ENCODE results near the gene MTSS2. TPM values are rescaled to one million over a fixed set of nuclear protein-coding genes. Genes with fewer than 3 reads are reported as not detected.

MTSS2 gene
- total RNA-seq, 4 donors from 2014 or later = 3.4 to 31.1 (median 8.5) TPM

GRCh38 chr16:70709457-70709856, 23.6 kb upstream of the MTSS2 start:
- TF ChIP-seq CTCF (IDR thresholded peaks at IDR 0.05; ENCODE audit: low read depth) = no peak

GRCh38 chr16:70708366-70709246, 22.8 kb upstream of the MTSS2 start:
- TF ChIP-seq CTCF (IDR thresholded peaks at IDR 0.05; ENCODE audit: low read depth) = no peak

DNA sequence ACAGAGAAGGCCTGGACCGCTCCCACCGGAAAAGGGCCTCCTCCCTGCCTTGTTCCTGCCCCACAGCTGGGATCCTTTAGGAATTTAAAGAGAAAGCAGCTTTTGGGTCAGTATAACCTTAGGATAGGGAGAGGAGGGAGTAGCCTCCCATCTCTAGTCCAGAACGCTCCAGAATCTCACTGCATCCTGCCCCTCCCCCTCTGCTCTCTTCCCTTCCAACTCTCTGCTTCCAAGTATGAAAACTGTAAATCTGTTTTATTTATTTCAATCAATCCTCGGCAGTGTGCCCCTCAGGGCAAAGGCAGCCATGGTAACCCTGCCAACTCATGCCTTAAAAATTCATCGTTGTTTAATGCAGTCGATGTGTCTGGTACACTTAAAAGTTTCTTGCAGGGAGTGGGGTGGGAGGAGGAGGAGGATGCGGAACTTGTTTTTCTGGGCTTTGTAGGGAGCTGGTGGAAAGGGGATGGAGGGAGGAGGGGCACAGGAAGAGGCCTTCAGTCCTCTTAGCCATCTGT, 21.2 kb upstream of the MTSS2 start:
- TF ChIP-seq CTCF (IDR thresholded peaks at IDR 0.05; ENCODE audit: low read depth) = no peak

DNA sequence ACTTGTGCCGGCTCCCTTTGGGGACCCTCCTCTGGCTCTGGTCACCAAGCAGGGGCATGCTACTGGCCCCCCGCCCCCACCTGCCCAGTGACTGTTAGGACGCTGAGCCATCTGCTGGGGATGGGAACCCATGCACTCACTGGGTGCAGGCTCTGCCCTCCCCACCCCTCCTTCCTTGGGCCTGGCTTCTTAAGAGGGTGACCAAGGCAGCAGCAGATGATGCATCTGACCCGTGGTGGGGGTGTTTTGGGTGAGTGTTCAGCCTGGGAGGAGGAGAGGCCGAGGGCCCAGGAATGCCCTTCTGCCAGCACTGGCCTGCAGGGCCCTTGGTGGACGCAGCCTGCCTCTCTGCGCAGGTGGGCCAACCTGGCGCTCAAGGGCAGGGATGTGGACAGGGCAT, 19.2 kb upstream of the MTSS2 start:
- TF ChIP-seq CTCF (IDR thresholded peaks at IDR 0.05; ENCODE audit: low read depth) = no peak

GRCh38 chr16:70704586-70704985, 18.7 kb upstream of the MTSS2 start:
- TF ChIP-seq CTCF (IDR thresholded peaks at IDR 0.05; ENCODE audit: low read depth) = no peak

DNA sequence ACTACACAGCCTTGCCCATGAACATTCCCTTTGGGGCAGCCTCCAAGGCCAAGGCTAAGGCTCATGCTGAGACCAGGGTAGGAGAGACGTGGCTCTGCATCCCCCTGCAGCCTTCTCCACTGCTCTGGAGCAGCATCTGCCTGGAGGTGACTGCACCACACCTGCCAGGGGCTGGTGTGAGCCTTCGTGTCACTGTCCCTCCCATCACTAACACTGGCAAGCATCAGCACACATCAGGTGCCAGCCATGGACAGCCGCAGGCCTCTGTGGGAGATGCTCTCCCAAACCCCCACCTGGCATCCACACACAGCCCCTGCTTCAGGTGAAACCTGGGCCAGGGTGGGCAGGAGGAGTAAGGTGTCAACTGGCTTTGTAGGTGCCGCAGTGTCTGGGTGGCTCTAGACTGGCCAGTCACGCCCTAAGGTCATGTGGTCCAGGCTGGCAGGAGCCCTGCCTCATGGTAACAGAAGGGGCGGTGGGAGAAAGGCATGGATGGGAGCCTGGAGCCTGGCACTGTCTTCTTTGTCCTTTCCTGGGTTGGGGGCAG, 18.1 kb upstream of the MTSS2 start:
- no peak for TF ChIP-seq CTCF (IDR thresholded peaks at IDR 0.05; ENCODE audit: low read depth)

DNA sequence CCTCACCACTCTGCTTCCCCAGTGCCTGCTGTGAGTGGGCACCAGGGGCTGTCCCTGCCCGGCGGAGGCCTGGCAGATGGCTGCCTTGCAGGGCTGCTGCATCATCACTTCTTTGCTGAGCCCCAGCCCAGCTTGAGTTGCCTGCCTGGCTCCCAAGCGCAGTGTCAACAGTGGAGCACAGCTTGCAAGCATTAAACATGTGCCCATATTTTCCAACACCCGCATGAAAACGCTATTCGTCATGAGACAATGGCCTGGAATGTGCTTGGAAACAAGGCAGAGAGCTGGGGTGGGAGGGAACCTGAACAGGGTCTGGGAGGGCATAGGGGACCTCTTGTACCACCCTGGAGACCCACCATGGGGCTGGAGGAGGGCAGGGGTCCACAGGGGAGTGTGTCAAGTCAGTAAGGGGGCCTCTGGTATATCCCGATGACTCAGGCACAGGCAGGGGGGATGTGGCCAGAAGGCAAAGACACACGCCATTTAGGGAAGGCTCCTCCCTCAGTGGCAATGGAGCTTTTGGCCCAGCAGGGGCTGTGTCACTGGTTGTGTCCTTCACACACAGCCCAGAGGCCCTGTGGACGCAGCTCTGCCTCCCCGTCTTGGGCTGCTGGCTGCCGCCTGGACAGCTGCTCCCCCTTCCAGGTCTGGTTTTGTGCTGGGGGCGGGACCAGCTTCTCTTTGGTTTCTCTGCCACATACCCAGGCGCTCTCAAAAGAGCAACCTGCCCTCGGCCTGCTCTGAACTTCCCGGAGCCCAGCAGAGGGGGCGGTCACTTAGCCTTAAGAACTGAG, 17.4 kb upstream of the MTSS2 start:
- no peak for TF ChIP-seq CTCF (IDR thresholded peaks at IDR 0.05; ENCODE audit: low read depth)
